ENCODE data around the gene SEMA3C.

Gene SEMA3C

GRCh38 chr7:80918909-80919721, at the start of gene SEMA3C:
SEMA3C (minus strand) TSS chr7:80919051; CDS start chr7:80916781, 2,270 bp downstream.
- peak; percentile 93 for DNase-seq (ENCODE audit: low spot score)

GRCh38 chr7:80968606-80969005, 49.8 kb upstream of the SEMA3C start:
- DNase-seq (ENCODE audit: low spot score), result no peak

GRCh38 chr7:80967917-80968297, 49.1 kb upstream of the SEMA3C start:
- no peak for DNase-seq (ENCODE audit: low spot score)

GRCh38 chr7:80967071-80967916, 48.4 kb upstream of the SEMA3C start:
- DNase-seq (ENCODE audit: low spot score), result no peak

GRCh38 chr7:80960244-80960795, 41.5 kb upstream of the SEMA3C start:
- no peak for DNase-seq (ENCODE audit: low spot score)

GRCh38 chr7:80957226-80957777, 38.5 kb upstream of the SEMA3C start:
- DNase-seq (ENCODE audit: low spot score), result no peak

- DNase-seq (ENCODE audit: low spot score), result no peak
These were observed 35.3 kb upstream of the SEMA3C start for GRCh38 chr7:80954191-80954590.

GRCh38 chr7:80950550-80950967, 31.7 kb upstream of the SEMA3C start:
- DNase-seq (ENCODE audit: low spot score), result no peak

- DNase-seq (ENCODE audit: low spot score), result no peak
These were observed 30.6 kb upstream of the SEMA3C start for GRCh38 chr7:80949449-80949848.

GRCh38 chr7:80946858-80947257, 28.0 kb upstream of the SEMA3C start:
- no peak for DNase-seq (ENCODE audit: low spot score)

- no peak for DNase-seq (ENCODE audit: low spot score)
These were observed 27.1 kb upstream of the SEMA3C start for GRCh38 chr7:80945976-80946375.

GRCh38 chr7:80943342-80943741, 24.5 kb upstream of the SEMA3C start:
- no peak for DNase-seq (ENCODE audit: low spot score)

- DNase-seq (ENCODE audit: low spot score), result peak; percentile 50
These were observed 23.6 kb upstream of the SEMA3C start for GRCh38 chr7:80942261-80943041.

- DNase-seq (ENCODE audit: low spot score), result no peak
These were observed 22.4 kb upstream of the SEMA3C start for GRCh38 chr7:80941208-80941758.

- no peak for DNase-seq (ENCODE audit: low spot score)
These were observed 21.8 kb upstream of the SEMA3C start for GRCh38 chr7:80940539-80941207.

GRCh38 chr7:80937336-80937735, 18.5 kb upstream of the SEMA3C start:
- DNase-seq (ENCODE audit: low spot score), result no peak

- DNase-seq (ENCODE audit: low spot score), result peak; percentile 52
These were observed 17.3 kb upstream of the SEMA3C start for GRCh38 chr7:80935991-80936780.

- DNase-seq (ENCODE audit: low spot score), result no peak
These were observed 15.5 kb upstream of the SEMA3C start for GRCh38 chr7:80934321-80934720.

GRCh38 chr7:80932536-80932935, 13.7 kb upstream of the SEMA3C start:
- DNase-seq (ENCODE audit: low spot score), result no peak

- DNase-seq (ENCODE audit: low spot score), result no peak
These were observed 10.8 kb upstream of the SEMA3C start for GRCh38 chr7:80929619-80930018.

Measured in D341Med (cell line).